ENCODE data around the gene CDHR4. TPM values are rescaled to one million over a fixed set of nuclear protein-coding genes. Genes with fewer than 3 reads are reported as not detected.

The CDHR4 gene
- polyA plus RNA-seq, 6 donors from 2014 or later = not detected

- ATAC-seq (ENCODE audit: low read depth in 2 of 2) (no peak), DNase-seq (no peak)
- no peak overlapping the region for H3K4me3 Mint-ChIP-seq
- H3K36me3 Mint-ChIP-seq = no peaks in the 10 kb centered on the region
- peaks cover 1 to 3% (median 3%) of the 10 kb centered on the region in 3 donors for H3K4me1 Mint-ChIP-seq
- H3K27ac Mint-ChIP-seq = no peak overlapping the region
- no peaks in the 10 kb centered on the region for H3K9me3 Mint-ChIP-seq
- peaks cover 0 to 2% (median 0%) of the 10 kb centered on the region in 3 donors for H3K27me3 Mint-ChIP-seq
These were observed 4.5 kb downstream of the CDHR4 start for GRCh38 chr3:49794926-49795905.

GRCh38 chr3:49794431-49794830, 5.2 kb downstream of the CDHR4 start:
- peaks cover 0 to 5% (median 0%) of the 10 kb centered on the region in 3 donors for H3K27me3 Mint-ChIP-seq
- ATAC-seq (ENCODE audit: low read depth in 2 of 2) (no peak), DNase-seq (no peak)
- H3K27ac Mint-ChIP-seq = no peak overlapping the region
- H3K9me3 Mint-ChIP-seq = no peaks in the 10 kb centered on the region
- no peak overlapping the region for H3K4me3 Mint-ChIP-seq
- H3K36me3 Mint-ChIP-seq = no peaks in the 10 kb centered on the region
- H3K4me1 Mint-ChIP-seq = peaks cover 4 to 11% (median 7%) of the 10 kb centered on the region in 3 donors

GRCh38 chr3:49793486-49794085, 6.1 kb downstream of the CDHR4 start:
- Mint-ChIP-seq H3K36me3 (no peaks in the 10 kb centered on the region), H3K4me1 (peaks cover 4 to 12% (median 7%) of the 10 kb centered on the region in 3 donors), H3K9me3 (no peaks in the 10 kb centered on the region), H3K27me3 (peaks cover 0 to 5% (median 0%) of the 10 kb centered on the region in 3 donors), H3K4me3 (no peak overlapping the region), H3K27ac (no peak overlapping the region)
- ATAC-seq (ENCODE audit: low read depth in 2 of 2) (no peak), DNase-seq (no peak)

GRCh38 chr3:49792371-49793150, 7.1 kb downstream of the CDHR4 start:
- DNase-seq = no peak
- H3K9me3 Mint-ChIP-seq = no peaks in the 10 kb centered on the region
- no peak overlapping the region for H3K27ac Mint-ChIP-seq
- H3K27me3 Mint-ChIP-seq = peaks cover 0 to 5% (median 0%) of the 10 kb centered on the region in 3 donors
- no peak overlapping the region for H3K4me3 Mint-ChIP-seq
- ATAC-seq (ENCODE audit: low read depth in 2 of 2) = no peak
- H3K36me3 Mint-ChIP-seq = no peaks in the 10 kb centered on the region
- H3K4me1 Mint-ChIP-seq = peaks cover 4 to 12% (median 7%) of the 10 kb centered on the region in 3 donors

GRCh38 chr3:49791571-49791970, 8.1 kb downstream of the CDHR4 start:
- peaks cover 9 to 17% (median 16%) of the 10 kb centered on the region in 3 donors for H3K4me1 Mint-ChIP-seq
- H3K4me3 Mint-ChIP-seq = no peak overlapping the region
- peak overlapping the region in 1 of 6 donors; percentile 49 for H3K27ac Mint-ChIP-seq
- H3K9me3 Mint-ChIP-seq = no peaks in the 10 kb centered on the region
- DNase-seq = no peak
- peaks cover 0 to 5% (median 0%) of the 10 kb centered on the region in 3 donors for H3K27me3 Mint-ChIP-seq
- ATAC-seq (ENCODE audit: low read depth in 2 of 2) = no peak
- H3K36me3 Mint-ChIP-seq = no peaks in the 10 kb centered on the region

- peak overlapping the region in 4 of 6 donors; percentile 62 to 87 (median 84) for H3K27ac Mint-ChIP-seq
- no peak overlapping the region for H3K4me3 Mint-ChIP-seq
- no peaks in the 10 kb centered on the region for H3K9me3 Mint-ChIP-seq
- peaks cover 9 to 19% (median 17%) of the 10 kb centered on the region in 3 donors for H3K4me1 Mint-ChIP-seq
- peaks cover 0 to 5% (median 0%) of the 10 kb centered on the region in 3 donors for H3K27me3 Mint-ChIP-seq
- DNase-seq (no peak), ATAC-seq (ENCODE audit: low read depth in 2 of 2) (no peak)
- H3K36me3 Mint-ChIP-seq = no peaks in the 10 kb centered on the region
These were observed 8.9 kb downstream of the CDHR4 start for GRCh38 chr3:49790626-49791411.

GRCh38 chr3:49788056-49788455, 11.6 kb downstream of the CDHR4 start:
- peaks cover 14 to 40% (median 29%) of the 10 kb centered on the region in 3 donors for H3K4me1 Mint-ChIP-seq

GRCh38 chr3:49787536-49787935, 12.1 kb downstream of the CDHR4 start:
- peaks cover 14 to 41% (median 29%) of the 10 kb centered on the region in 3 donors for H3K4me1 Mint-ChIP-seq
- ATAC-seq (ENCODE audit: low read depth in 2 of 2) (no peak), DNase-seq (no peak)
- peaks cover 0 to 5% (median 0%) of the 10 kb centered on the region in 3 donors for H3K27me3 Mint-ChIP-seq
- H3K9me3 Mint-ChIP-seq = no peaks in the 10 kb centered on the region
- H3K27ac Mint-ChIP-seq = peak overlapping the region in 4 of 6 donors; percentile 96 to 99 (median 98)
- no peaks in the 10 kb centered on the region for H3K36me3 Mint-ChIP-seq
- H3K4me3 Mint-ChIP-seq = peak overlapping the region in 5 of 8 donors; percentile 92 to 97 (median 96)

More at GRCh38 chr3:49788056-49788455, 11.6 kb downstream of the CDHR4 start:
- H3K36me3 Mint-ChIP-seq = no peaks in the 10 kb centered on the region
- no peaks in the 10 kb centered on the region for H3K9me3 Mint-ChIP-seq
- H3K4me3 Mint-ChIP-seq = peak overlapping the region in 1 of 8 donors; percentile 37
- no peak overlapping the region for H3K27ac Mint-ChIP-seq
- ATAC-seq (ENCODE audit: low read depth in 2 of 2) (no peak), DNase-seq (no peak)
- peaks cover 0 to 5% (median 0%) of the 10 kb centered on the region in 3 donors for H3K27me3 Mint-ChIP-seq

- H3K27ac Mint-ChIP-seq = peak overlapping the region; percentile 96 to 99 (median 98)
- DNase-seq (no peak), ATAC-seq (ENCODE audit: low read depth in 2 of 2) (no peak)
- peaks cover 0 to 5% (median 0%) of the 10 kb centered on the region in 3 donors for H3K27me3 Mint-ChIP-seq
- H3K9me3 Mint-ChIP-seq = no peaks in the 10 kb centered on the region
- H3K4me3 Mint-ChIP-seq = peak overlapping the region; percentile 89 to 97 (median 94)
- H3K4me1 Mint-ChIP-seq = peaks cover 14 to 45% (median 29%) of the 10 kb centered on the region in 3 donors
- no peaks in the 10 kb centered on the region for H3K36me3 Mint-ChIP-seq
These were observed 12.6 kb downstream of the CDHR4 start for GRCh38 chr3:49787182-49787464.

GRCh38 chr3:49786357-49787181, 13.1 kb downstream of the CDHR4 start, which contains the start of gene IP6K1:
Gene IP6K1, minus strand, starts transcription at chr3:49786542. Its CDS starts 38,502 bp downstream, at chr3:49748040.
- Mint-ChIP-seq H3K27ac (peak within 1 kb of the TSS; percentile 96 to 99 (median 98)), H3K27me3 (peaks cover 0 to 5% (median 0%) of the 10 kb centered on the region in 3 donors), H3K4me1 (peaks cover 14 to 46% (median 29%) of the 10 kb centered on the region in 3 donors), H3K36me3 (no peaks in the 10 kb centered on the region), H3K9me3 (no peaks in the 10 kb centered on the region), H3K4me3 (peak within 1 kb of the TSS; percentile 89 to 97 (median 94))
- ATAC-seq (ENCODE audit: low read depth in 2 of 2) (peak; percentile 97), DNase-seq (peak; percentile 99)

- Mint-ChIP-seq H3K27ac (peak overlapping the region; percentile 96 to 99 (median 98)), H3K4me1 (peaks cover 20 to 54% (median 29%) of the 10 kb centered on the region in 3 donors), H3K4me3 (peak overlapping the region; percentile 89 to 96 (median 94)), H3K9me3 (no peaks in the 10 kb centered on the region), H3K27me3 (peaks cover 0 to 5% (median 0%) of the 10 kb centered on the region in 3 donors), H3K36me3 (no peaks in the 10 kb centered on the region)
- no peak for DNase-seq
- peak; percentile 39 to 41 for ATAC-seq (ENCODE audit: low read depth in 2 of 2)
These were observed 13.9 kb downstream of the CDHR4 start for GRCh38 chr3:49785565-49786356.

Measured in naive B cell (primary cell).